Bronchial epithelial cell (primary cell): ENCODE measurements around the gene MINDY2. TPM values are rescaled to one million over a fixed set of nuclear protein-coding genes. Genes with fewer than 3 reads are reported as not detected.

Source experiments
- DNase-seq: peaks from one replicate; pipeline ENCODE4 v3.0.0-alpha.2; 2010; ENCODE audit warnings: low read depth
- FAIRE-seq: peaks from 2 replicates; lab custom pipeline; 2011; peaks lifted over from hg19 to GRCh38; lab: Jason Lieb, UNC
- H3K27me3 ChIP-seq: 2 replicates; pipeline ENCODE4 v1.5.1; 2011; ENCODE audit warnings: low read length; ENCODE audit not compliant: control insufficient read depth, insufficient read depth
- H3K36me3 ChIP-seq: 2 replicates; pipeline ENCODE4 v1.5.1; 2011; ENCODE audit warnings: low read length; ENCODE audit not compliant: control insufficient read depth, insufficient read depth
- H3K4me3 ChIP-seq: 2 replicates; pipeline ENCODE4 v1.5.1; 2011; ENCODE audit warnings: mild to moderate bottlenecking, low read depth, low read length, control low read depth
- total RNA-seq: library from RNA; depleted of rRNA; stranded (reverse); fragments of >200 nt; gene quantifications from 2 replicates; pipeline ENCODE4 v1.2.1, GENCODE V29; 2014
- TF ChIP-seq, protein P1 (sequence below): IDR thresholded peaks from 2 replicates; pipeline ENCODE4 v1.5.1; 2011; ENCODE audit warnings: mild to moderate bottlenecking, moderate library complexity, low read length, control low read depth, inconsistent platforms; ENCODE audit not compliant: insufficient read depth, severe bottlenecking

Gene MINDY2
- total RNA-seq, 1 donor from 2014 or later: 25.0 TPM

GRCh38 chr15:58734859-58735258, 36.2 kb upstream of the MINDY2 start:
- TF ChIP-seq, protein P1, sequence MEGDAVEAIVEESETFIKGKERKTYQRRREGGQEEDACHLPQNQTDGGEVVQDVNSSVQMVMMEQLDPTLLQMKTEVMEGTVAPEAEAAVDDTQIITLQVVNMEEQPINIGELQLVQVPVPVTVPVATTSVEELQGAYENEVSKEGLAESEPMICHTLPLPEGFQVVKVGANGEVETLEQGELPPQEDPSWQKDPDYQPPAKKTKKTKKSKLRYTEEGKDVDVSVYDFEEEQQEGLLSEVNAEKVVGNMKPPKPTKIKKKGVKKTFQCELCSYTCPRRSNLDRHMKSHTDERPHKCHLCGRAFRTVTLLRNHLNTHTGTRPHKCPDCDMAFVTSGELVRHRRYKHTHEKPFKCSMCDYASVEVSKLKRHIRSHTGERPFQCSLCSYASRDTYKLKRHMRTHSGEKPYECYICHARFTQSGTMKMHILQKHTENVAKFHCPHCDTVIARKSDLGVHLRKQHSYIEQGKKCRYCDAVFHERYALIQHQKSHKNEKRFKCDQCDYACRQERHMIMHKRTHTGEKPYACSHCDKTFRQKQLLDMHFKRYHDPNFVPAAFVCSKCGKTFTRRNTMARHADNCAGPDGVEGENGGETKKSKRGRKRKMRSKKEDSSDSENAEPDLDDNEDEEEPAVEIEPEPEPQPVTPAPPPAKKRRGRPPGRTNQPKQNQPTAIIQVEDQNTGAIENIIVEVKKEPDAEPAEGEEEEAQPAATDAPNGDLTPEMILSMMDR: no peak
- peak; percentile 79 for DNase-seq

GRCh38 chr15:58736018-58736643, 35.0 kb upstream of the MINDY2 start:
- no peak overlapping the region for H3K4me3 ChIP-seq
- H3K27me3 ChIP-seq: no peaks in the 10 kb centered on the region
- no peak for DNase-seq
- TF ChIP-seq, protein P1: no peak
- H3K36me3 ChIP-seq: no peaks in the 10 kb centered on the region
- FAIRE-seq: no peak

More at GRCh38 chr15:58734859-58735258, 36.2 kb upstream of the MINDY2 start:
- no peak for FAIRE-seq
- no peaks in the 10 kb centered on the region for H3K27me3 ChIP-seq
- H3K4me3 ChIP-seq: no peak overlapping the region
- H3K36me3 ChIP-seq: no peaks in the 10 kb centered on the region

- Histone ChIP-seq H3K27me3 (no peaks in the 10 kb centered on the region), H3K4me3 (no peak overlapping the region), H3K36me3 (no peaks in the 10 kb centered on the region)
- FAIRE-seq: no peak
- TF ChIP-seq, protein P1: no peak
- DNase-seq: no peak
These were observed 33.8 kb upstream of the MINDY2 start for GRCh38 chr15:58737298-58737697.

- DNase-seq (peak; percentile 77), FAIRE-seq (no peak)
- Histone ChIP-seq H3K36me3 (no peaks in the 10 kb centered on the region), H3K4me3 (no peak overlapping the region), H3K27me3 (no peaks in the 10 kb centered on the region)
- TF ChIP-seq, protein P1: no peak
These were observed 32.9 kb upstream of the MINDY2 start for GRCh38 chr15:58738046-58738707.

GRCh38 chr15:58740436-58740835, 30.7 kb upstream of the MINDY2 start:
- no peaks in the 10 kb centered on the region for H3K27me3 ChIP-seq
- TF ChIP-seq, protein P1: no peak
- H3K36me3 ChIP-seq: no peaks in the 10 kb centered on the region
- DNase-seq (no peak), FAIRE-seq (no peak)
- H3K4me3 ChIP-seq: no peak overlapping the region
